H1 (cell line): ENCODE results near the gene TK2. TPM values are rescaled to one million over a fixed set of nuclear protein-coding genes. Genes with fewer than 3 reads are reported as not detected.

ENCODE experiments used
- CTCF ChIA-PET: fragments of 300-600 bp; sonication (Branson Sonifier 250); formaldehyde crosslinking; loops from one replicate; lab custom pipeline; 2021; ENCODE audit not compliant: partially characterized antibody; lab: Charles Lee
- POLR2A ChIA-PET: fragments of 300-600 bp; sonication (Branson Sonifier 250); formaldehyde crosslinking; loops from one replicate; lab custom pipeline; 2021; ENCODE audit warnings: inconsistent platforms; ENCODE audit not compliant: partially characterized antibody; lab: Charles Lee
- DNase-seq, 2 experiments: peaks; one replicate each; pipeline versions ENCODE4 v3.0.0 to v3.0.0-alpha.2; 2010 to 2022; ENCODE audit warnings: low spot score in 2 of 2, low read depth in 1 of 2, mixed read lengths in 1 of 2
- FAIRE-seq: peaks from 2 replicates; lab custom pipeline; 2011; peaks lifted over from hg19 to GRCh38; lab: Jason Lieb, UNC
- H2AFZ ChIP-seq: 2 replicates; pipeline ENCODE4 v1.8.1; 2012; ENCODE audit warnings: low read length, inconsistent platforms
- H2AK5ac ChIP-seq: 2 replicates; pipeline ENCODE4 v1.6.1; 2013; ENCODE audit warnings: low read depth, low read length
- H2BK120ac ChIP-seq: replicated peaks from 2 replicates; pipeline ENCODE3; 2013; ENCODE audit warnings: low read depth, low read length, inconsistent platforms
- H2BK12ac ChIP-seq: 2 replicates; pipeline ENCODE4 v1.6.1; 2013; ENCODE audit warnings: low read depth, low read length
- H2BK15ac ChIP-seq: 2 replicates; pipeline ENCODE4 v1.6.1; 2013; ENCODE audit warnings: low read length
- H2BK20ac ChIP-seq: 2 replicates; pipeline ENCODE4 v1.6.1; 2013; ENCODE audit warnings: low read length
- H2BK5ac ChIP-seq: 2 replicates; pipeline ENCODE4 v1.6.1; 2013; ENCODE audit warnings: low read depth, low read length
- H3K14ac ChIP-seq: 2 replicates; pipeline ENCODE4 v1.6.1; 2013; ENCODE audit warnings: inconsistent platforms; ENCODE audit not compliant: insufficient read length
- H3K18ac ChIP-seq: 2 replicates; pipeline ENCODE4 v1.6.1; 2013; ENCODE audit warnings: low read length; ENCODE audit errors: extremely low read depth
- H3K23ac ChIP-seq: 2 replicates; pipeline ENCODE4 v1.6.1; 2013; ENCODE audit warnings: inconsistent platforms; ENCODE audit not compliant: insufficient read length
- H3K23me2 ChIP-seq: 2 replicates; pipeline ENCODE4 v1.6.1; 2013; ENCODE audit warnings: low read depth, low read length
- H3K27ac ChIP-seq: 2 replicates; pipeline ENCODE4 v1.6.1; 2011; ENCODE audit warnings: low read depth, low read length, inconsistent platforms
- H3K27me3 ChIP-seq, 4 experiments: replicated peaks in 1 of 4; 1 replicate in 1 of 4; 2 replicates in 3 of 4; pipeline versions ENCODE4 v1.6.1 to v1.8.1; 2011 to 2013; ENCODE audit warnings: low read length in 3 of 4, mild to moderate bottlenecking in 3 of 4, inconsistent platforms in 2 of 4, mixed read lengths in 2 of 4, moderate library complexity in 1 of 4; ENCODE audit not compliant: control insufficient read depth in 3 of 4, insufficient read depth in 3 of 4; ENCODE audit errors: extremely low read depth in 1 of 4
- H3K36me3 ChIP-seq, 4 experiments: 2 replicates each; pipeline versions ENCODE4 v1.6.1 to v1.8.1; 2011 to 2013; ENCODE audit warnings: mild to moderate bottlenecking in 4 of 4, low read length in 3 of 4, moderate library complexity in 2 of 4, control low read depth in 1 of 4, inconsistent platforms in 1 of 4; ENCODE audit not compliant: insufficient read depth in 4 of 4, control insufficient read depth in 2 of 4
- H3K4ac ChIP-seq: replicated peaks from 2 replicates; pipeline ENCODE3; 2013; ENCODE audit warnings: low read length, low read depth, mixed read lengths, inconsistent platforms; ENCODE audit not compliant: insufficient read length
- H3K4me1 ChIP-seq, 4 experiments: replicated peaks in 1 of 4; 1 replicate in 1 of 4; 2 replicates in 3 of 4; pipeline versions ENCODE4 v1.6.1 to v1.8.1; 2011 to 2013; ENCODE audit warnings: low read length in 3 of 4, inconsistent platforms in 2 of 4, mixed read lengths in 1 of 4; ENCODE audit not compliant: insufficient read depth in 4 of 4, control insufficient read depth in 3 of 4
- H3K4me2 ChIP-seq, 2 experiments: 2 replicates each; pipeline versions ENCODE4 v1.6.1 to v1.8.1; 2011 to 2013; ENCODE audit warnings: low read depth in 2 of 2, low read length in 2 of 2, control low read depth in 1 of 2, inconsistent platforms in 1 of 2, mild to moderate bottlenecking in 1 of 2; ENCODE audit not compliant: insufficient read depth in 1 of 2
- H3K4me3 ChIP-seq, 4 experiments: fragments of 200-600, 300-600 bp in 1 of 4; sonication (generic), shearing (Covaris generic), sonication (Bioruptor Twin) in 1 of 4; 2 replicates each; pipeline versions ENCODE4 v1.5.1 to v1.8.1; 2011 to 2016; ENCODE audit warnings: low read length in 4 of 4, low read depth in 3 of 4, control low read depth in 2 of 4, inconsistent platforms in 2 of 4, mild to moderate bottlenecking in 2 of 4, mixed read lengths in 1 of 4, moderate library complexity in 1 of 4; ENCODE audit not compliant: insufficient read depth in 2 of 4; ENCODE audit errors: extremely low read depth in 1 of 4
- H3K56ac ChIP-seq: replicated peaks from 2 replicates; pipeline ENCODE3; 2013; ENCODE audit warnings: low read depth, mild to moderate bottlenecking, mixed read lengths, low read length, inconsistent platforms; ENCODE audit not compliant: insufficient read length
- H3K79me1 ChIP-seq: 2 replicates; pipeline ENCODE4 v1.6.1; 2013; ENCODE audit warnings: low read depth, low read length, control low read depth
- H3K79me2 ChIP-seq, 2 experiments: 2 replicates each; pipeline versions ENCODE4 v1.6.1 to v1.8.1; 2012 to 2013; ENCODE audit warnings: low read length in 2 of 2, mild to moderate bottlenecking in 2 of 2, inconsistent platforms in 1 of 2; ENCODE audit not compliant: insufficient read depth in 2 of 2, control insufficient read depth in 1 of 2
- H3K9ac ChIP-seq, 4 experiments: replicated peaks in 1 of 4; 1 replicate in 1 of 4; 2 replicates in 3 of 4; pipeline versions ENCODE4 v1.6.1 to v1.8.1; 2011 to 2013; ENCODE audit warnings: low read depth in 3 of 4, low read length in 3 of 4, control low read depth in 2 of 4, mild to moderate bottlenecking in 2 of 4, moderate library complexity in 2 of 4, inconsistent platforms in 1 of 4; ENCODE audit errors: extremely low read depth in 1 of 4
- H3K9me3 ChIP-seq, 2 experiments: 2 replicates each; pipeline versions ENCODE4 v1.6.1 to v1.8.1; 2012 to 2013; ENCODE audit warnings: mild to moderate bottlenecking in 2 of 2, moderate library complexity in 2 of 2, control low read depth in 1 of 2, inconsistent platforms in 1 of 2, low read depth in 1 of 2, low read length in 1 of 2, mixed read lengths in 1 of 2; ENCODE audit not compliant: insufficient read depth in 2 of 2
- H4K20me1 ChIP-seq, 2 experiments: replicated peaks in 1 of 2; 2 replicates each; pipeline versions ENCODE3 to v1.8.1; 2011 to 2013; ENCODE audit warnings: inconsistent platforms in 2 of 2, low read length in 2 of 2, mild to moderate bottlenecking in 1 of 2; ENCODE audit not compliant: insufficient read depth in 2 of 2, control insufficient read depth in 1 of 2
- H4K5ac ChIP-seq: 2 replicates; pipeline ENCODE4 v1.6.1; 2013; ENCODE audit warnings: low read length, low read depth, mixed read lengths, inconsistent platforms; ENCODE audit not compliant: insufficient read length
- H4K8ac ChIP-seq: 2 replicates; pipeline ENCODE4 v1.8.0; 2013; ENCODE audit warnings: mild to moderate bottlenecking, moderate library complexity, low read length, inconsistent platforms; ENCODE audit not compliant: insufficient read depth; ENCODE audit errors: extremely low read depth
- H4K91ac ChIP-seq: replicated peaks from 2 replicates; pipeline ENCODE3; 2013; ENCODE audit warnings: low read length, mixed read lengths, inconsistent platforms; ENCODE audit not compliant: insufficient read length
- CREB1 ChIP-seq: IDR thresholded peaks from 2 replicates; pipeline ENCODE4 v1.6.1; 2012; ENCODE audit warnings: inconsistent platforms
- JUN ChIP-seq: IDR thresholded peaks from 2 replicates; pipeline ENCODE4 v1.6.1; 2011; ENCODE audit warnings: low read depth, mild to moderate bottlenecking, improper control_type of control experiment, low read length
- JUND ChIP-seq: IDR thresholded peaks from 2 replicates; pipeline ENCODE4 v1.6.1; 2011; ENCODE audit warnings: mild to moderate bottlenecking, improper control_type of control experiment, low read length
- KDM5A ChIP-seq: fragments of 200-600 bp; IDR thresholded peaks from 2 replicates; pipeline ENCODE4 v1.7.1; 2012; ENCODE audit warnings: mild to moderate bottlenecking, low read length, inconsistent platforms, mixed read lengths
- NANOG ChIP-seq: IDR thresholded peaks from 2 replicates; pipeline ENCODE4 v1.6.1; 2011; ENCODE audit warnings: low read length, low read depth, mild to moderate bottlenecking, inconsistent platforms; ENCODE audit not compliant: insufficient read depth, poor library complexity, severe bottlenecking
- POLR2AphosphoS5 ChIP-seq: IDR thresholded peaks from 2 replicates; pipeline ENCODE4 v1.6.1; 2011; ENCODE audit warnings: low read depth, low read length
- RAD21 ChIP-seq, 2 experiments: IDR thresholded peaks in 1 of 2; conservative IDR thresholded peaks in 1 of 2; 2 replicates each; pipeline ENCODE4 v1.6.1; 2011; ENCODE audit warnings: low read depth in 2 of 2, low read length in 2 of 2, improper control_type of control experiment in 1 of 2, inconsistent platforms in 1 of 2, mild to moderate bottlenecking in 1 of 2, moderate library complexity in 1 of 2
- RNF2 ChIP-seq: fragments of 200-900, 300-1000 bp; sonication (generic); IDR thresholded peaks from 2 replicates; pipeline ENCODE4 v1.7.1; 2016; ENCODE audit warnings: borderline replicate concordance, low read depth, mild to moderate bottlenecking, antibody characterized with exemption, low read length; ENCODE audit not compliant: poor library complexity, severe bottlenecking; ENCODE audit errors: missing control alignments
- SRF ChIP-seq: IDR thresholded peaks from 2 replicates; pipeline ENCODE4 v1.6.1; 2011; ENCODE audit warnings: mild to moderate bottlenecking, low read depth, low read length, moderate library complexity
- ZNF274 ChIP-seq: IDR thresholded peaks from 2 replicates; pipeline ENCODE4 v1.7.0; 2012; ENCODE audit warnings: low read length, borderline replicate concordance; ENCODE audit errors: extremely low read depth
- WGBS, 2 experiments: shearing (Covaris generic) in 1 of 2; methylation state at CpG; one replicate each; pipeline versions ENCODE4 v1.1.6 to v1.1.7; 2013 to 2015; ENCODE audit warnings: low lambda C conversion rate in 2 of 2, mixed read lengths in 2 of 2, inconsistent platforms in 1 of 2, low coverage in 1 of 2, missing lambda C conversion rate in 1 of 2; ENCODE audit not compliant: insufficient replicate concordance in 2 of 2, insufficient coverage in 1 of 2, insufficient read length in 1 of 2; ENCODE audit errors: extremely low coverage in 1 of 2, missing lambda C conversion rate in 1 of 2; 5-methylcytosine and 5-hydroxymethylcytosine counted together
- polyA plus RNA-seq, 7 experiments: library from polyadenylated mRNA; depleted of rRNA in 3 of 7; stranded (reverse) in 5 of 7; unstranded in 2 of 7; fragments of >200 nt in 5 of 7; fragments of 200-250 nt in 2 of 7; gene quantifications; 1 replicate in 5 of 7; 2 replicates in 1 of 7; 4 replicates in 1 of 7; pipeline versions ENCODE4 v1.2.1 to v1.2.3, GENCODE V29; 2011 to 2013; ENCODE audit warnings: missing spikeins in 2 of 7, mixed read lengths in 2 of 7
- total RNA-seq: library from RNA; stranded (reverse); fragmentation: NEBNext Ultra II Directional; extraction: Animal tissue kit (Norgen Biotek cat#: 25700); gene quantifications from 2 replicates; pipeline ENCODE4 v1.2.1, GENCODE V29; 2021

Gene TK2
- total and polyA plus RNA-seq, 2 of the 8 experiments (the other 6 are each of a cell fraction or from before 2014, with no cell fraction given): 2.7 to 3.6 TPM

DNA sequence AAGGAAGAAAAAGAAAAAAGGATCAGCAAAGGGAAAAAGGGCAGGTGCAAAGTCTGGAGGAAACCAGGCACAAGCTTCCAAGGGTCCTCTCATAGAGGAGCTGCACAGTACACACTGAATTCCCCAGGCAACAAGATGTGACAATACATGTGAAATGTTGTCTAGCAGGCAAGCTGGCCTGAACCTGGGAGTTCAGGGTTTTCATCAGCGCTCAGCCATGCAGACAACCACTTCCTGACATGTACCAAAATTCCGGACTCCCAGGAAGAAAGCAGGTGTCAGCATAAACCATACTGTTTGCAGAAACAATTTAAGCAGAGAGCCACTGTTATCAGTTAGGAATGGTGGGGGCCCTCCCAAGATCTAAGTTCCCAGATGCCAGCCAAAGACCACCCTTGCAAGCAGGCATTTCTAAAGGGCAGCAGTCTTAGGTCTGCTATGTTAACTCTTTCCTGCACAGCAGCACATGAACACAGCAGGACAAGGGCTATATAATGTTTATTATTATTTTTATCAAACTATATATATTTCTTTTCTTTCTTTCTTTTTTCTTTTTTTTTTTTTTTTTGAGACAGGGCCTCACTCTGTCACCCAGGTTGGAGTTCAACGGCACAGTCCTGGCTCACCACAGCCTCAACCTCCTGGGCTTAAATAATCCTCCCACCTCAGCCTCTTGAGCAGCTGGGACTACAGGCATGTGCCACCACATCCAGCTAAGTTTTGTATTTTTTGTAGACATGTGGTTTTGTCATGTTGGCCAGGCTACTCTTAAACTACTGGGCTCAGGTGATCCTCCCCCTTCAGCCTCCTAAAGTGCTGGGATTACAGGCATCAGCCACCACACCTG, 10.1 kb downstream of the TK2 start:
- no peak overlapping the region for H3K23ac ChIP-seq
- no peaks in the 10 kb centered on the region for H3K27me3 ChIP-seq
- H2BK12ac ChIP-seq: no peak overlapping the region
- no peak overlapping the region for H3K4ac ChIP-seq
- DNase-seq (no peak), FAIRE-seq (no peak)
- no peak overlapping the region for H3K4me2 ChIP-seq
- no peaks in the 10 kb centered on the region for H3K79me1 ChIP-seq
- ChIA-PET CTCF (interaction anchor here (1.2 to 1.6 kb wide), 3 partner anchors 13 to 111 kb away, joined by 3 to 5 read pairs (median 3); no protein-coding TSS in a partner anchor), POLR2A (interaction anchor here (1.5 kb wide), 2 partner anchors 10 to 17 kb away, joined by 4 read pairs; no protein-coding TSS in a partner anchor)
- no peak overlapping the region for H4K5ac ChIP-seq
- no peak overlapping the region for H2BK120ac ChIP-seq
- H3K27ac ChIP-seq: no peak overlapping the region
- H2AFZ ChIP-seq: no peak overlapping the region
- no peak overlapping the region for H3K56ac ChIP-seq
- H3K9me3 ChIP-seq: no peaks in the 10 kb centered on the region
- 85% methylated on average over 3 of the region's 3 CpGs; no CpG with 5 or more reads in 1 of the 2 experiments for WGBS, 2 experiments
- H2AK5ac ChIP-seq: no peak overlapping the region
- peaks cover 0 to 10% (median 4%) of the 10 kb centered on the region in 4 experiments; a peak in 4 of 7 replicates for H3K4me1 ChIP-seq
- no peak overlapping the region for H3K14ac ChIP-seq
- no peak overlapping the region for H3K18ac ChIP-seq
- no peak overlapping the region for H3K4me3 ChIP-seq
- no peaks in the 10 kb centered on the region for H3K79me2 ChIP-seq
- no peak overlapping the region for H2BK5ac ChIP-seq
- H3K23me2 ChIP-seq: no peaks in the 10 kb centered on the region
- H2BK15ac ChIP-seq: no peak overlapping the region
- no peak overlapping the region for H2BK20ac ChIP-seq
- H4K91ac ChIP-seq: no peak overlapping the region
- no peaks in the 10 kb centered on the region for H3K36me3 ChIP-seq
- H4K8ac ChIP-seq: no peak overlapping the region
- no peak overlapping the region for H3K9ac ChIP-seq
- H4K20me1 ChIP-seq: no peaks in the 10 kb centered on the region
- TF ChIP-seq RAD21 (IDR thresholded peaks at IDR 0.05 in 1 of 2, conservative IDR thresholded peaks at IDR 0.05 in 1 of 2; ENCODE audit: low read depth in 2 of 2, low read length in 2 of 2) (no peak), RNF2 (no peak), SRF (no peak), CREB1 (no peak), ZNF274 (no peak), JUN (no peak), POLR2AphosphoS5 (no peak), KDM5A (no peak), NANOG (no peak), JUND (no peak)
